ENCODE results near the gene AMN1. TPM values are rescaled to one million over a fixed set of nuclear protein-coding genes. Genes with fewer than 3 reads are reported as not detected.

AMN1 gene
- total RNA-seq, 1 donor from 2014 or later, result 0.75 TPM

GRCh38 chr12:31641509-31642090, 87.2 kb downstream of the AMN1 start:
- intact Hi-C loops (cut with DNase I), result no loop called here
- Histone ChIP-seq H3K9me3 (no peaks in the 10 kb centered on the region), H3K4me1 (no peaks in the 10 kb centered on the region), H3K4me3 (no peak overlapping the region), H3K27me3 (no peaks in the 10 kb centered on the region), H3K36me3 (no peaks in the 10 kb centered on the region), H3K27ac (no peak overlapping the region)
- TF ChIP-seq CTCF (IDR thresholded peaks at IDR 0.05), result no peak
- DNase-seq (ENCODE audit: low spot score in 2 of 2), result no peak

GRCh38 chr12:31634620-31635019, 94.2 kb downstream of the AMN1 start:
- intact Hi-C loops (cut with DNase I), result no loop called here
- Histone ChIP-seq H3K4me1 (peaks cover 0 to 2% of the 10 kb centered on the region in 2 donors), H3K36me3 (no peaks in the 10 kb centered on the region), H3K9me3 (no peaks in the 10 kb centered on the region), H3K27me3 (no peaks in the 10 kb centered on the region), H3K4me3 (no peak overlapping the region), H3K27ac (no peak overlapping the region)
- no peak for TF ChIP-seq CTCF (IDR thresholded peaks at IDR 0.05)
- no peak for DNase-seq (ENCODE audit: low spot score in 2 of 2)

GRCh38 chr12:31633464-31633863, 95.4 kb downstream of the AMN1 start:
- H3K9me3 ChIP-seq, result no peaks in the 10 kb centered on the region
- H3K4me3 ChIP-seq, result no peak overlapping the region
- no peaks in the 10 kb centered on the region for H3K36me3 ChIP-seq
- no peak for DNase-seq (ENCODE audit: low spot score in 2 of 2)
- no peak for TF ChIP-seq CTCF (IDR thresholded peaks at IDR 0.05)
- peaks cover 0 to 6% of the 10 kb centered on the region in 2 donors for H3K4me1 ChIP-seq
- intact Hi-C loops (cut with DNase I), result no loop called here
- H3K27ac ChIP-seq, result no peak overlapping the region
- no peaks in the 10 kb centered on the region for H3K27me3 ChIP-seq

GRCh38 chr12:31631809-31632208, 97.0 kb downstream of the AMN1 start:
- H3K27ac ChIP-seq, result no peak overlapping the region
- peaks cover 0 to 6% of the 10 kb centered on the region in 2 donors for H3K4me1 ChIP-seq
- no peak overlapping the region for H3K4me3 ChIP-seq
- H3K9me3 ChIP-seq, result no peaks in the 10 kb centered on the region
- intact Hi-C loops (cut with DNase I), result no loop called here
- DNase-seq (ENCODE audit: low spot score in 2 of 2), result no peak
- no peak for TF ChIP-seq CTCF (IDR thresholded peaks at IDR 0.05)
- H3K36me3 ChIP-seq, result no peaks in the 10 kb centered on the region
- H3K27me3 ChIP-seq, result no peaks in the 10 kb centered on the region

GRCh38 chr12:31631023-31631724, 97.6 kb downstream of the AMN1 start:
- Histone ChIP-seq H3K4me3 (no peak overlapping the region), H3K27me3 (no peaks in the 10 kb centered on the region), H3K9me3 (no peaks in the 10 kb centered on the region), H3K36me3 (no peaks in the 10 kb centered on the region), H3K27ac (no peak overlapping the region), H3K4me1 (peaks cover 0 to 6% of the 10 kb centered on the region in 2 donors)
- DNase-seq (ENCODE audit: low spot score in 2 of 2), result no peak
- intact Hi-C loops (cut with DNase I), result no loop called here
- TF ChIP-seq CTCF (IDR thresholded peaks at IDR 0.05), result no peak
